HG03565 (cell line): ENCODE results near the gene NACC2.

Source experiments
- ATAC-seq: cut with Tn5 transposase; IDR thresholded peaks from one replicate; pipeline ENCODE4 v1.9.1; 2021; ENCODE audit warnings: mild to moderate bottlenecking, moderate library complexity; ENCODE audit not compliant: unreplicated experiment

NACC2 gene

DNA sequence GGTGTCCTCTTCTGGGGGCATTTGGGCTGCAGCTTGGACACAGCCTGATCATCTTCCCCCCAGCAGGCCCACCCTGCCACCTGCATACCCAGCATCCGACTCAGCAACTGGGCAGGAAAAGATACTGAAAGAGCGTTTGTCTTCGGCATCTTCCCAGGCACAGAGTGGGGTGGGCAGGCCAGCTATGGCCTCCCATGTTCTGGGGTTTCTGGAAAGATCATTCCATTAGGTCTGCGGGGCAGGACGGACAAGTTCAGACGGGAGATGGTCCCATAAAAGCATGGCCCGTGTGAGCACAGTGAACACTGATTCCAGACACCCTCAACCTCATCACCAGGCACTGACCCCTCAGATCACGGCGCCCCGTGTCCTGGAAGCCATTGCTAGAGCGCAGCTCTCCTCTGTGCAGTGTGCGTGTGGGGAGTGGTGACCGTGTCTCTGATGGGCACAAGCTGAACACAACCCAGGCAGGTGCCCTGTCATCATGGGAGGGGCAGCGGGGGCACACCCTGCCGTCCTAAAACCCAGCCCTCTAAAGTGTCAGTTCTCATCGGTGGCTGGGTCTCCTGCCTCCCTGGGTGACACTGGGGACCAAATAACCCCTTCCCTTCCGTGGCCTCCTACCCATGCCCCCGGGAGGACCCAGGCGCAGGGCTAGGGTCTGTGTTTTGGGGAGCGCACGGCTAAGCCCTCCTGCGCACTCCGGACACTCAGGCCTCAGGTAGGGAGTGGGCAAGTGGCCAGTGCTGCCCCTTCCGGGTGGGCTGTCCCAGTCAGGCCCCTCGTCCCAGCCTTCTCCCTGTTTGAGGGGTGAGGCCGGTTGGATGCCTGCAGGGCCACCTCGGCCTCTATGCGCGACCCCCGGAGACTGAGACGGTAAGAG is 36.8 kb upstream of the NACC2 start:
- no peak for ATAC-seq

DNA sequence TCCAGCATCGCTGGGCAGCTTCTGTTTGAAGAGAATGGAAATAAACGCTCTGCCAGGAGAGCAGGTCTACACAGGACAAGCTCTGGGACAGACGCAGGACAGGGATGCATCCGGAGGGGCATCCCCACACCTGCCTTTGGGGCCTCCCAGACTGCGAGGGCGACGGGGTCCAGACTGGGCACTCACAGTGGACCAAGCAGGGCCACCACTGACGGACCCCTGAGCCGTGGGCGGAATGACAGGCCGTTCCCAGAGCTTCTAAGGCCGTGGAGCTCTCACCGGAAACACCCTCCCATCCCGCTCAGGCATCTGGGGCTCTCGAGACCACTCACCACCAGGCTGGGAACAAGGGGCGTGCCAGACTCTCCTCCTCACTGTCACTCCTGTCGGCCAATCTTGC is 34.1 kb upstream of the NACC2 start:
- no peak for ATAC-seq

DNA sequence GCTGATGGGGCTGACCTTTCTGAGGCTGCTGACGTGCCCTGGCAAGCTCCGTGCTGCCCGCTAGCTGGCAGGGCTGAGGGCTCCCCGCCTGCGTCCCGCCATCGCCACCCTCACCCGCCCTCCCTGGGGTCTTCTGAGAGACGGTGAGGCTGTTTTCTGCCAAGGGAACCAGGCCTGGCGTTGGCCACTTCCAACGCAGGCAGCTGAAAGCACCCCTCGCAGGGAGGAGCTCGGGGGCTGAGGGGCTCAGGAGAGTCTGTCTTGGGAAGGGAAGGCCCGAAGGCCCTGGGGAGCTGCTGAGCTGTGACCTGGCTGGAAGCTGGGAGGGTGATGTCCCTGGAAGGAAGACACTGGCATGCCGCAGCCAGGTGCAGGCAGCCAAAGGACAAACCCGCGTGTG is 33.3 kb upstream of the NACC2 start:
- no peak for ATAC-seq

- ATAC-seq: no peak
Observed at GRCh38 chr9:136127313-136127712, 32.2 kb upstream of the NACC2 start.

- no peak for ATAC-seq
Observed at GRCh38 chr9:136124976-136125692, 30.0 kb upstream of the NACC2 start.

- ATAC-seq: no peak
Observed at GRCh38 chr9:136122425-136123383, 27.6 kb upstream of the NACC2 start.

- ATAC-seq: no peak
Observed at GRCh38 chr9:136121801-136122200, 26.7 kb upstream of the NACC2 start.

- ATAC-seq: no peak
Observed at GRCh38 chr9:136120438-136120844, 25.4 kb upstream of the NACC2 start.

GRCh38 chr9:136119883-136120393 is 24.8 kb upstream of the NACC2 start:
- no peak for ATAC-seq

DNA sequence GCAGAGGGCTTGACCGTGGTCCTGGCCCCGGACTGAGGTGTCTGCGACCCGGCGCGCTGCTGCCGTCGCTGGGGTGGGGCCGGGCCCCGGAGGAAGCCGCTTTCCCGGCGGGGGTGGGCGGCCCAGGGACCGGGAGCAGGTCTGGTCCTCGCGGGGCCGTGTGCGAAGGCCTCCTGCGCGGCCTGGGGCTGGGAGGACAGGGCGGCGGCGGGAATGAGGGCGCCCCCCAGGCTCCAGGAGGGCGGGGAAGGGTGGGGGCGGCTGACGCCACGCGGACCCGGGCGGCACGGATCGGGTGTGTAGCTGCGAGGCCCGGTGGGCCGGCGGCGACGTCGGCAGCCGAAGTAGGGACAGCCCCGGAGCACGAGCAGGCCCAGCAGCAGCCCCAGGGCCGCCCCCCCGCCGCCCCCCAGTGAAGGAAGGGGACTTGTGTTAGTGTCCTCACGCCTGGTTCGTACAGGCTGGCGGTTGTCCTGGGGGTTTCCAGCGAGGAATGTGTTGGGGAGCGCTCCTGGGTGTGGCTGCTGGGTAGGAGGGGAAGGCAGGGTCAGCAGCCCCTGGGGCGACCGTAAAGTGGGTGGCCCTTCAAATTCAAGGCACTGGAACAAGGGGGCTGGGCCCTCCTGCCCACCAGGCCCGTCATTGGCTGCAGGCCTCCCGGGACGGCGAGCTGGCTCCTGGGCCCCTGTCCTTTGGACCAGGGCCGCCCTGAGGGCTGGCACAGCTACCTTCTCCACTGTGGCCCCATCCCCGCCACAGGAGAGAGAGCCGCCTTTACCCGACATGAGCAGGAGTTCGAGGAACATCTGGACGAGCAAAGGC is 24.2 kb upstream of the NACC2 start:
- no peak for ATAC-seq

DNA sequence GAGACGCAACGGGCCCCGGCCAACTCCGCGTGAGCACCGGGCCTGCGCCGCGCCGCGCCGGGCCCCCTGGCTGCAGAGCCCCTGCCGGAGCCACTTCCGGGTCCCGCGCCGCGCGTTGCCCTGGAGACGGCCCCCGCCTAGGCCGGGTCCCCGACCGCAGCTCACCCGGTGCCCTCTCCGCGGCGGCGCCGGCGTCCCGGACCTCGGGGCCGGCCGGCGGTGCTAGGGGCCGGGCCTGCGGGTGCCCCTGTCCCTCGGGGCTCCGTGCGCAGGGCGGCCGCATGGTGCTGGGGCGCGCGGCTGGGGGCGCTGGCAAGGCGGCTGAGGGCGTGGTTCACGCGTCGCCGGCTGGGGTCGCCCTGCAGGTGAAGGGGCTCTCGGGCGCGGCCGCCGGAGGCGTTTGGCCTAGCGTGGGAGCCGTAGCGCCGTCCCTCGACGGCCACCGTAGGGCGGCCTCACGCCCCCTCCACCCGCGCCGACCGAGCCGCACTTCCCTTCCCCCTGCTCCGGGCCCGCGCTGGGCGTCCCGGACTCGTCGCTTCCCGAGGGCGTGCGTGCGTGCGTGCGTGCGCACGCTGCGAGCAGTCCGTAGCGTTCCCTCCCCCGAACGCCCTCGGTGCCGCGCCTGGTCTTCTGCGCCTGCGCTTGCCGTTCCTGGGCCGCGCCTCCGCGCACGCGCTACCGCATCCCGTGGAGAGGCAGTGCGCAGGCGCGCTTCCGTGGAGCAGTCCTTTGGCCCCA is 23.4 kb upstream of the NACC2 start, which contains the start of gene TMEM250:
Gene TMEM250 (minus strand): TSS at position 556 of the 741 bp plus-strand sequence. CDS start 1,975 bp downstream, outside the sequence.
- peak; percentile 65 for ATAC-seq

- ATAC-seq: peak; percentile 2
Observed at GRCh38 chr9:136117916-136118319, 22.8 kb upstream of the NACC2 start.

DNA sequence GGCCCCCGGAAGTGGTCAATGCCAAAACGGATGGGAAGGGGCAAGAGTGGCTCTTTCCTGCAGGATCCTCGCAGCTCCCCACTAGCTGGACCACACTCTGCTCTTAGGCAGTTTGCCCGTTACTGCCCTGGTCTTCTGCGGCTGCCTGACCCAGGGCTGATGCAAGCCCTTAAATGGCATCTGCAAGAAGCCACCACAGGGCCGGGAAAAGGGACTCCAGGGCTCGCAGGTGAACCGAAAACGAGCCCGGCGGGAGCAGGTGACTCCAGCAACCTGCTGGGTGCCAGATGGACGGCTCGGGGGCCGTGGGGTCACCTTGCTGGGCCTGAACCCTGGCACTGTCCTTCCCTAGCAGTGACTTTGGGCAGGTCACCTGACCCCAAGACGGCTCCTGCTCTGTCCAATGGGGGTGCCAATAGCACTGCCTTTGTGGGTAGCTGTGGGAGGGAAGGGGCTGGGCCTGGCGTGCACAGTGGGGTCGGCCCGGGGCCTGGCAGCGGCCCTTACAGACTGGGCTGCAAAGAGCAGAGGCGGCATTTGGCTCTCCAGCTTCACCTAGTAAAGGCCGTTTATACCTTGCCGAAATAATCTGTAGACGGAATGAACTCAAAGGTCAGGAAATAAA is 22.3 kb upstream of the NACC2 start:
- no peak for ATAC-seq

GRCh38 chr9:136116360-136117098 is 21.4 kb upstream of the NACC2 start:
- ATAC-seq: no peak

- ATAC-seq: no peak
Observed at GRCh38 chr9:136115641-136116359, 20.7 kb upstream of the NACC2 start.

- ATAC-seq: no peak
Observed at GRCh38 chr9:136115206-136115605, 20.1 kb upstream of the NACC2 start.

DNA sequence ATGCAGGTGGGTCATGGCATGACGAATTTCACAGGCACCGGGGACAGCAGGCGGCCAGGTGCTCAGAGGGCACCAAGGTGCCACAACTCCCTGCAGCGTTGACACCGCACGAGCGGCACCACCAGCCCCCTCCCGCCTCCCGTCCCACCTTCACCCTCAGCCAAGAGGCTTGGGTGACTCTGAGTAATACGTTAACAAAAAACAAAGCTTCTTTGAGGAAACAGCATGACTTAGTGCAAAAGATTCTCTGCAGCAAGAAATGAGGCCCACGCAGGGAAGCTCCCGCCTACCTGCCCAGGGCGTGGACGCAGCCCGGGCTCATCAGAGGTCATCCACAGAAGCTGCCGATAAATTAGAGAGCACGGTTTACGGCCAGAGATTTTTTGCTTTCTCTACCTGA is 19.5 kb upstream of the NACC2 start:
- ATAC-seq: no peak
